NOMO-1 treated with DMSO at 0.1 percent for 48 hours (cell line): ENCODE results near the gene TCERG1L.
"Not testable (repeated sequence)": the region's sequence is repeated elsewhere in the genome, so short reads cannot be mapped to it uniquely, and the experiment has no call there.

Source experiments
- DNase-seq: peaks from one replicate; lab custom pipeline; 2025; ENCODE audit not compliant: unreplicated experiment; lab: John Stamatoyannopoulos, UW

Gene TCERG1L

DNA sequence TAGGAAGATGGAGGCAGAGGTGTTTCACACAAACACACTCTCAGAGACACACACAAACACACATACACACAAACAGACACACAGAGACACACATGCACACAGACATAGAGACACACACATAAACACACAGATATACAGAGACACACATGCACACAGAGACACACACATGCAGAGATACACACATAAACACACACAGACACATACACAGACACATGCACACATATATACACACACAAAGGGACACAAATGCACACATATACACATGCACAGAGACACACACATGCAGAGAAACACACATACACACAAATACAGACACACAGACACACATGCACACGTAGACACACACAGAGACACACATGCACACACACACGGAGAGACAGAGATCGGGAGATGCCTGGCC, 163.3 kb downstream of the TCERG1L start:
- no peak for DNase-seq

DNA sequence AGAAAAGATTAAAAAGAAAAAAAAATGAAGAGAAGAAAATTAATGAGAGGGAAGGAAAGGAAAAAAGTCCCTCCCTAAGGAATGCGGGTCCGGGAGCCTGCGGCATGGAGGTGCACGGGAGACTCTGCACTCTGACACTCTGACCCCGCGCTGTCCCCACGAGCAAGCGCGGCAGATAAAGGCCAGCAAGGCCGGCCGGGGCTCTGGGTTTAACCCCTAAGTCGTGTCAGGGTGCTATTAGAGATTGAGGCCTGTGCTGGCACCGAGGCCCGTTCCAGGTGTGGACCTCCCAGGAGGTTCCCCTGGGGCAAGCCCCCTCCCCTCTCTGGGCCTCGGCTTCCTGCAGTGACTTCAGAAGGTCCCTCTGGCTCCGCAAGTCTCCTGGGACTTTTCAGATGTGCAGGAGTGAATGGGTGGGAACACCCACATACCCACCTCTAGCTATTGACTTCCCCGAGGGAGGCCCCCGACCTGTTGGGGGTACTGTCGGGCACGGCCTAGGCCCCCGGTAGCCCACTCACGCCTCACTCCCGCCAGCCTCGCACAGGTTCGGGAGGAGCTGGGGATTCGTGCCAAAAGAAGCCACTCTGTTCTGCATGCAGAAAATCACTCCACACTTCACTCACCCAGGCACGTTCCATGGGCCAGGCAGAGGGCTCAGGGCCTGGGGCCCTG, 164.1 kb downstream of the TCERG1L start:
- no peak for DNase-seq

DNA sequence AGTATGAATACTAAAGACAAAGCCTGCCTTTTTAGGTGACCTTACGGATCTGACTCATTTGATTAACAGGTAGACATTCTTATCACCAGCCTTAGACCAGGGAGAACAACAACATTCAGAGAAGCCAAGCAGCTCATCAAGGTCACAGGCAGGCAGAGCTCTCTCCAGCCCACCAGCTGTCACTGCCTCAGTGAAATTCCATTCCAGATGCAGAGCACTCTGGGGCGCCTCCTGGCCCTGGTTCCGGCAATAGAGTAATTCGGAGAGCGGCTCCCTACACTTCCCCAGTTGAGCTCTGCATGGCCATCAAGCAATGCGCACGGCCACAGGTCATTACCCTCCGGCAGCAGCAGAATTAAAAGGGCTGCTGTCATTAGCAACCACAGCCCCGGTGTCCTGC, 164.7 kb downstream of the TCERG1L start:
- DNase-seq = no peak

DNA sequence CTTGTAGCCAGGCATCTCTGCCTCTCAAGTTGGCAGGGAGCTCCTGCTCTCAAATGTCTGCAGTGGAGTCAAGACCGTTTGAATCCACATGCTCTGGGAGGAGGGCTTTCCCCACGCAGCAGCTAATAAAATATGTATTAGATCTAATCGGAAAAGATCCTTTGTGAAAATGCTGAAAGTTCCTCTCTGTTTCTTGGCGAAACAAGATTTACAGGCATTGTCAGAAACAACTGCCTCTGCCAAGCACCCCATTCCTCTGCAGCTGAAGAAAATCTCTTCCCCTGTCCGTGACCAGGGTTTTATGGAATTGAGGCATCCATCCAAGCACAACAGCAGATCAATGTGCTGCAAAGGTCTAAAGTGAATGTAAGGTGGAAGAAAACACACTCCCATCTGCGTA, 165.8 kb downstream of the TCERG1L start:
- no peak for DNase-seq

DNA sequence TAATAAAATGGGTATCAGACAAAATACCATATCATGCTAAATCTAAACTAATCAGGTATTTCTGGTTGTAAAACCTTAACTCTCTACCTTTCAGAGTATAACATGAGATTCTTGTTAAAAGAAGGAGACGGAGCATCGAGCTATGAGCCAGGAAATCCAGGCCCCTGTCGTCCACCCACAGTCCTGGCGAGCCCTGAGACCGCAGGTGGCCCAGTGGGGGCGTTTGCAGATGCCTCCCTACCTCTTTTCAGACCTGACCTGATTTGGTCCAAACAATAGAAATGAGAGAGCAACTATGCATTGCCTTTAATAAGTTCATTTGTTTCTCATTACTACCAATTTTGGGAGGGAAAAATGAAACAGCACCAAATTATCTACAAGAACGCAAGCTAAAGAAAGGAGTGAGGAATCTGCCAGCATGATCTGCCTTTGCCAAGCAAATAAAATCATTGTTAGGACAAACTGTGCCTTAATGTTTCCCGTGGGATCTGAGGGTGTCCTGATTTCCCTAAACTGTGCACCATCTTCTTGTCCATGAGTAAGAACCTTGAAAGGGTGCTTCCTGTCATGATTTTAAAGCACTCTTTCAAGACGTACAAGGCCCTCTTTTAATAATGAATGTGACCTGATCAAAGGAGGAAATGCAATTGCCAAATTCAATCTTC, 166.7 kb downstream of the TCERG1L start:
- no peak for DNase-seq

DNA sequence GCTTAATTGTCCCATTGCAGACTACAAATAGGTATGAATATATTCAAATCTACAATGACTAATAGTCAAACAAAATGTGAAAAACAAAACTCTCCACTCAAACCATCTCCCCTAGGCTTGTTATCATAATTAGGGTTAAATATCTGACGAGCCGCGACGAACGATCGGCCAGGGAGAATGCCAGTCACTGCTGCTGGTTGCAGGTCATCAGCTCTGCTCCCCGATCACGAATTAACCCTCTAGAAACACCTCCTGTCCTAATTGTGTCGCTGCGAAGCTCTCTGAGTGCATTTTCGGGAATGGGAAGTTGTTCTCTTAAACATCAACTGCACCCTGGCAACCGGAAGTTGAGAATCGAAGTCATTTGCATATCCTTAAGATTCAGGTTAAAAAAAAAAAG, 167.3 kb downstream of the TCERG1L start:
- DNase-seq = no peak

DNA sequence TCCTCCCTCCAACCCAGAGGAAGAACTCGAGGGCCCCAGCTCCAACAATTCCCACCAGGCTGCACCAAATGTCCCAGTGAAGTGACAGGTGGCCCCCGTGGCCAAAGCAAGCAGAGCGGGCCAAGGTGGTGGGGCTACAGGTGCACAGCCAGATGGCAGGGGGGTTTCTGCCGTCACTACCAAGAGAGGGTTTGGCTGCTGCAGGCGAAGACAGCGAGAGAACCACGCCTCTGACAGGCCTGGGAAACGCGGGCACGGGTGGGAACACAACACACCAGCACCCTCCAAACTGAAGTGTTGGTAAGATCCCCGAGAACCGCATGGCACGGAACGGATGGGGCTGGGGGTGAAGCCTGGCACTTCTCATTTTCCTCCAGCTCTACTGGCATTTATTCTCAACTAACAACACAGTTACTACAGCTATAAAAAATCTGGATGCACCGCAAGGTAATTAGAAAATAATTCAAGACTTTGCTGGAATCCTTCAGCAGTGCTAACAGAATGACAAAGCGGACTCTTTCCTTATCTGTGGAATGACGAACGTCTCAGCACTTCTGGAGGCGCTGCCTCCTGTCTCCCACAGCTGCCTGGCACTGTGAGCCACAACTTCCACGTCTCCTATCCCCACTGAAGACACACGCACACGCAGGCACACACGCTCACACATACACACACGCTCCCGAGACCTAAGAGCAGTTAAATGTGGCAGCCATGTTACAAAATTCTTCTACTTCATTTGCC, 167.9 kb downstream of the TCERG1L start:
- no peak for DNase-seq

DNA sequence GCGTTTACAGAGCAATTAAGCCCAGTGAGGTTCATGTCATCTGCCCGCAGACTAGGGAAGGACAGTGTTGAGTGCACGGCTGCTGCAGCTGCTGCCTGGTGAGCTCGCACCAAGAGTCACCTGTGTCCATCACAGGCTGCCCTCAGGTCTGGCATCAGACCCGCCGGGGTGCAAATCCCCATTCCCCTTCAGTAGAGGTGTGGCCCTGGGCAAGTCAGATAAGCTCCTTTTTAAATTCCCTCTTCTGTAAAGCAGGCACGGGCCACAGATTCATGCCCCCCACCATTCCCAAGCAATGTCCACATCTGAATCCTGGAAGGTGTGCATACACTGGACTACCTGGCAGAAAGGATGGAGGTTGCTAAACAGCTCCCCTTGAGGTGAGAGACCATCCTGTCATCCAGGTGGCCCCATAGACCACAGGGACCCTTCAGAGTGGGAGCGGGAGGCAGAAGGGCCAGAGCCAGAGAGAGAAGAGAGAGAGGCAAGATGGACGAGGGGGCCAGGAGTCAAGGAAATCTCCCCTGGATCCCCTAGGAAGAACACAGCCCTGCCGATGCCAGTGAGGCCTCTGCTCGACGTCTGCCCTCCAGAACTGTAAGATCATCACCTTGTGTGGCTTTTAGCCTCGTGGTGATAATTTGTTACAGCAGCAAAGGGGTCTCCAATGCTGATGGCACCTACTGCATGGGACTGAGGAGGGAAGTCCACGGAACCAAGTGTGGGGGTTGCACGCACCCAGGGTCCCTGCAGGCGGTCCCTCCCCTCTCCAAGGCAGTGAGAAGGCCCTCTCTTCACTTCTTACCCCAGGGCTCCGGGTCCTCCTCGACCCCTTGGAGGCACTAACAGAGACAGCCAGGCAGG, 168.8 kb downstream of the TCERG1L start:
- no peak for DNase-seq

DNA sequence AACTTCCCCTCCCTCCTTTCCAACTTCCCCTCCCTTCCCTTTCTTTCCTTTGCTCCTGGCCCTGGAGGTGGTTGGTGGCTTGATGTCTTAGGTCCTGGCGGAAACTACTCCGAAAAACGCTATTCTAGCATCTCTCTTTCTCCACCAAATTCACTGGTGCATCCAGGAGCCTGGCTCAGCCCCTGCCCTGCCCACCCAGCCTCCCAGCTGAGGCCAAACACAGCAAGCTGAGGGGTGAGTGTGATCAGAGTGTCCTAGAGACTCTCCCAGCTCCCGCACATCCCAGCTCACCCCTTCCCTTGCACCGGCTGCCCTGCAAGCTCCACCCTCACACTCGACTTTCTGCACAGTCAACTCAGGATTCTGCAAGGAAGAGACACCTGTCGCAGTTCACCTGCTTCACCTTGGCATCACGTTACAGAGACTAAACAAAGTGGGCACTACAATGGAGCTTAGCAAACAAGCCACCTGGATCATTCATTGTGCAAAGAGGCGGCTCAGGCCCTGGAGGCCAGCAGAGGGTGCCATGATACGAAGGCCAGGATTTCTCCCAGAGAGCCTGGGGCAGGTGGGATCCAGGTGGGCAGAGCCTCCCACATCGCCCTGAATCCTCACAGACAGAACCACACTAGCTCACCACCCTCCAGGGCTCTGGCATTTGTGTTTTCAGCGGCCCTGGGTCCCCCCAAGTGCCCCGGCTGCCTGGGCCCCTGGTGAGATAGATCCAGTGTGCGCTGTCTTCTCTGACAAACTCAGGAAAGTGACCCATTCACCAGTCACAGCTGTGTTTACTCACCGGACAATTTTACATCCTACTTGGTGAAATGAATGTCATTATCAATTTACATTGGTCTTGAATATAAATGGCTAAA, 169.6 kb downstream of the TCERG1L start:
- DNase-seq = no peak

DNA sequence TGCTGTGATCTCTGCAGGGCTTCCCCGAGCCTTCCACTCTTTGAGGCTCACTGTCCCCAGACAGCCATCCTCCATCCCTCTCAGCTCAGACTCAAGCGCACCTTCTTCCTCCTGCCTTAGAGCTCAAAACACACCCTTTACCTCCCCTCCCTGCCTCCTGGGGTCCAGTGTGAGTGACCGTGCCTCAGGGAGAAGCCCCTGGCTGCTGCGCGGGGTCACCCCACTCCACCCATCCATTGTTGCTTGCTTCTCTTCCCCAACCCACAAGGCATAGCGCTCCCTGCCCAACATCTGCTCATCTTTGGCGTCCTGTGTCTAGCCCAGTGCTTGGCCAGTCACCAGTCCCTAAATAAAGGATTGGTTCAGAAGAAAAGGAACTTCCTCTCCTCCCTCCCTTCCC, 170.3 kb downstream of the TCERG1L start:
- DNase-seq = no peak

DNA sequence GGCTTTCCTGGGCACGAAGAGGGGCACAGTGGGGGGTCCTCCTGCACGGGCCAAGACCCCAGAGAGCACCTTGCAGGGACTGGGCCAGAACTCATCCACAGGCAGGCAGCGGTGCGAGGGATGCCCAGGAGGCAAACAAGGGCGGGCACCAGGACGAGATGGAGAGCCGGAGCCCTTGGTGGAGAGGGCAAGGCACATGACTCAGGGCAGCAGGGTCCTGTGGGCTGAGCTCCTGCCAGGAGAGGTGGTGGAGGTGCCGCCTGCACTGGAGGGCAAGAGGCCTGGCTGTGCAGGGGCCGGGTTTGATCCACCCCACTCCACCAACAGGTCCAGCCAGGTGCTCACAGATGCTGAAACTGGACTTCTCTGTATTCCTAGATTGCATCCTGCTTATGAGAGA, 170.9 kb downstream of the TCERG1L start:
- no peak for DNase-seq

DNA sequence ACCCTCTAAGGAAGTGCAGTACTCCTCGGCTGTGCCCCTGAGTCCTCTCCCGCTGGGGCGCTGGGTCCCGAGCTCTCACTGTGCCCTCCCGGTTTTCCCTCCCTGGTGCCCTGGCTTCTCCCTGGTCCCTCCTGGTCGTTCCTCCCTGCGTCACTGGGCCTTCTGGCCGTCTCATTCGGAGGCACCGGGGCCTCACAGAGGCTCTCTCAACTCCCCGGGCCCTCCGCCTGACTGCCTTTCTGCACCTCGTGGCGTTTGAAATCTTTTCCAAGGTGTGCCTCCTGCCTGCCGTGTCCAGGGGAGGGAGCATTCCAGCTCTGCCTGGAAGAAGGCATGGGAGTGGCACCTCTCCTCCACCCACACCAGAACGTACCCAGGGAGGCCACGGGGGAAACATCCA, 174.3 kb downstream of the TCERG1L start:
- no peak for DNase-seq

DNA sequence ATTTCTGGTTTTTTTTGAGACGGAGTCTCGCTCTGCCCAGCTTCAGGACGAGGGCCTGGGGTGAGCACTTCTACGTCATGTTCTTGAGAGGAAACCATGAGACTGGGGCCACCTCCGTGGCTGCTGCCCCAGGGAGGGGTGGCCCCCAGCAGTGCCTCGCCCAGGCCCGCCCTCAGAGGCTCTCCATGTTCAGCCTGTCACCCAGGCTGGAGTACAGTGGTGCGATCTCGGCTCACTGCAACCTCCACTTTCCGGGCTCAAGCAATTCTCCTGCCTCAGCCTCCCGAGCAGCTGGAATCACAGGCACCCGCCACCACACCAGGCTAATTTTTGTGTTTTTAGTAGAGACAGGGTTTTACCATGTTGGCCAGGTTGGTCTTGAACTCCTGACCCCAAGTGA, 175.2 kb downstream of the TCERG1L start:
- DNase-seq = not testable (repeated sequence)

DNA sequence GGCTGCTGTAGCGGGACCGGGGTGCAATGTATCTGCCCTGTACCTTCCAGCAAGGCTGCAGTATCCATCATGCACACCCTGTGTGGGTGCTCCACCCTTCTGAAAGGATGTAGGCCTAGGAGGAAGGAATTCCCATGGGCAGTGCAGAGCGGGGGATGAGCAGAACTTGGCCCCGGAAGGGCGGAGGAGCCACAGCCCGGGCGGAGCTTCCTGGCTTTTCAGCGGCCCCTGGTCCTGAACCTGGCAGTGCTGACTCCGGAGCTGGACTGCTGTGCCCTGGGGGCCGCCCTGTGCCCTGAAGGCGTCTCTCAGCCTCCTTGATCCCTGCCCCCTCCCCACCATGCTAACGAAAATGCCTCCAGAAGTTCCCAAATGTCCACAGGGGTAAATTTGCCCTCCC, 175.8 kb downstream of the TCERG1L start:
- DNase-seq = no peak

DNA sequence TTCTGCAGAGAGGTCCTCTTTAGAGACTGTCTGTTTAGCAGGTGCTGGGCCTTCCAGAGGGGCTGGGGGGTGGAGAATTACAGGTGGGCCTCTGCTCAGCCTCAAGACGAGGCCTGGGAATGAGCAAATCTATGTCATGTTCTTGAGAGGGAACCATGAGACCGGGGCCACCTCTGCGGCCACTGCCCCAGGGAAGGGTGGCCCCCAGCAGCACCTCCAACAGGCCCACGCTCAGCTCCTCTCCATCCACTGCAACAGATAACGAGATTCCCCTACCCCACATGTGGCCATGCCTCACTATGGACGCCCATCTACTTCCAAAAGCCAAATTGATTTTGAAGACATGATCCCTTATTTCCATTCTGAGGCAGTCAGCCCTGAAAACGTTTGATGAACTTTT, 176.9 kb downstream of the TCERG1L start:
- DNase-seq = no peak

DNA sequence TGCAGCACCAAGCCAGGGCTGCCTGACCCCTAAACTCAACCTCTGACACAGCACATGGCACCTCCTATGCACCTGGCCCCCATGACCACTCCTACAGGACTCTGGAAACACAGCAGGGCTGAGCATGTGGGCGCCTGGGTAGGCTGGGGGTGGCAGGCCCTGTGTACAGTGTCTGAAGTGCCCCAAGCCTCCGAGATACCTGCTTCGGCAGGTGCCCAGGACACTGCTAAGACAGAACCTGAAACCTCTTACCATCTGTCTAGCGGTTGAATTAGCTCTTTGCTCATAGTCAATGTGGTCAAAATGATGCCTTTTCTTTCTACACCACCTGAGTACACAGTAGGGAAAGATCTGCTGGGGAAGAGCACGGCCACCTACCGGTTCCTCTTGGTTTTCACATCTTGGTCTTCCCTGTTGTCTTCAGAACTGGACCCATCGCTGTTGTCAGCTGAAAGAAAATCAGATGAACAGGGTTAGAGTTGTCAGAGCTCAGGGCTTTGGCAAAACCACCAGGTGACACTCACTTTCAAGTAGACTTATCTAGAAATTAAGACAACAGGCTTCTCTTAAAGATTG, 177.4 kb downstream of the TCERG1L start:
- DNase-seq = no peak

DNA sequence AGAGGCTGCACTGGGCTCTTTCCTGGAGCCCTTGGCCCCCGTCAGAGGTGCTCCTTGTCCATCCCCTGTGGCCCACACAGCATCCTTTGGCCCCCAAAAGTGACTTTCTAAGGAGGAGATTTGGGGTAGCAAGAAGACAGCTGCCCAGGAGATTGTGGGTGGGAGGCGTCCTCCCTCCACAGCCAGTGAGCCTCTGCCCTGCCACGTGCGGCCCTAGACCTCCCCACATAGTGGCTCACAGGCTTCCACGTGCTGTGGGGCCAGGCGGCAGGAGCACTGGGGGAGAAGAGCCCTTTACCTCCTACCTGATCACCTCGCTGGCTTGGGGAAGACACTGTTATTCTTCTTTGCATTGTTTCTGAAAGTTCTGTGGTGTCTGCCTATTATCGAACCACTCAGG, 178.8 kb downstream of the TCERG1L start:
- no peak for DNase-seq

DNA sequence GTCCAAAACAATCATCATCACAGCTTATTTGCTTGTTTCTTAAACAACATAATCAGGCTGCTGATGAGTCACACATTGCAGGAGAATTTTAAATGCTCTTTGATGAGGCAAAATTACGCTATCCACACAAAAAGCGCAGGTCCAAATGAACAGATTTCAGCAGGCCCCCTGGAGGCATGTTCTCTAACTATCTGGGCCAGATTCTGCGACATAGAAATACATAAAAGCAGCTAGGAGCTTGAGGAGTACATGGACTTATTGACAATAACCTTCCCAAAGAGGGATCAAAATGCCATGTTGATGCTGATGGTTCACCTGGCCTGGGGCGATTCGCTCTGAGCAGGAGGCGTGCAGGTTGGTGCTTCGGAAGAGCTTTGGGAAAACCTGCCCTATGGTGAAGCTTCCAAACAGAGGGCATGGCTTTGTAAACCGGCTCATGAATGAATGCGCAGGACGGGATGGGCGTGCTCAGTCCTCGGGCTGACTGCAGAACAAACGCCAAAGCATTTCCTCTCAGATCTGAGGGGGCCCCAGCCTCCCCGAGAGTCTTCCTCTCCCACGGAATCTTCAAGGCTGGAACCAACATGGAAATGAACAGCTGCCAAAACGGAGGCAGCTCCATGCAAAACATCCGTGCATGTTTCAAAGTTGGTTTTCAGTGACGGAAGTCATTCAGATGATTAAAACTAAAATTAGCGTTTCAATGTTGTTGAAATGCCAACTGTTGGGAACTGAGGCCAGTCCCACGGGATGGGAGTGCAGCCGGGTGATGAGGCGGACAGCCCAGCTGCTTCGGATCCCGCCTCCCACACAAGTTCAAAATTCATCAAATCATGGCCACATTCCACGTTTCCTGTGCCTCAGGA, 179.6 kb downstream of the TCERG1L start:
- no peak for DNase-seq

DNA sequence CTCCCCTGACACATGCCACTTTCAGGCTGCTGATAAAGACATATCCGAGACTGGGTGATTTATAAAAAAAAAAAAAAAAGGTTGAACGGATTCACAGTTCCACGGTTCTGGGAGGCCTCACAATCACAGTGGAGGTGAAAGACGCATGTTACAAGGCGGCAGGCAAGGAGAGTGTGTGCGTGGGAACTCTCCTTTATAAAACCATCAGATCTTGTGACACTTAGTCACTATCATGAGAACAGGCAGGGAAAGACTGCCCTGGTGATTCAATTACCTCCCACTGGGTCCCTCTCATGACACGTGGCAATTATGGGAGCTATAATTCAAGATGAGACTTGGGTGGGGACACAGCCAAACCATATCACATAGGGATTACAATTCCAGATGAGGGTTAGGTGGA, 181.5 kb downstream of the TCERG1L start:
- no peak for DNase-seq
